Measurements from ENCODE around the gene KAT6B.
"Not testable (repeated sequence)": the region's sequence is repeated elsewhere in the genome, so short reads cannot be mapped to it uniquely, and the experiment has no call there.

KAT6B gene

GRCh38 chr10:75037171-75038153 is 211.1 kb downstream of the KAT6B start:
- no peak for DNase-seq (ENCODE audit: low read depth)

GRCh38 chr10:75038335-75038734 is 211.9 kb downstream of the KAT6B start:
- peak; percentile 20 for DNase-seq (ENCODE audit: low read depth)

GRCh38 chr10:75040576-75040975 is 214.2 kb downstream of the KAT6B start:
- DNase-seq (ENCODE audit: low read depth) = no peak

GRCh38 chr10:75042292-75042974 is 216.0 kb downstream of the KAT6B start:
- DNase-seq (ENCODE audit: low read depth) = peak; percentile 53

- no peak for DNase-seq (ENCODE audit: low read depth)
Observed at GRCh38 chr10:75043256-75044131, 217.1 kb downstream of the KAT6B start.

- DNase-seq (ENCODE audit: low read depth) = no peak
Observed at GRCh38 chr10:75048669-75049098, 222.3 kb downstream of the KAT6B start.

- no peak for DNase-seq (ENCODE audit: low read depth)
Observed at GRCh38 chr10:75049316-75050148, 223.1 kb downstream of the KAT6B start.

GRCh38 chr10:75050149-75050919 is 223.9 kb downstream of the KAT6B start:
- no peak for DNase-seq (ENCODE audit: low read depth)

- DNase-seq (ENCODE audit: low read depth) = no peak
Observed at GRCh38 chr10:75051308-75051707, 224.9 kb downstream of the KAT6B start.

- not testable (repeated sequence) for DNase-seq (ENCODE audit: low read depth)
Observed at GRCh38 chr10:75055896-75056406, 229.6 kb downstream of the KAT6B start.

- no peak for DNase-seq (ENCODE audit: low read depth)
Observed at GRCh38 chr10:75057680-75058079, 231.3 kb downstream of the KAT6B start.

- no peak for DNase-seq (ENCODE audit: low read depth)
Observed at GRCh38 chr10:75058161-75058560, 231.8 kb downstream of the KAT6B start.

GRCh38 chr10:75061709-75062505 is 235.5 kb downstream of the KAT6B start:
- no peak for DNase-seq (ENCODE audit: low read depth)

GRCh38 chr10:75062506-75063299 is 236.3 kb downstream of the KAT6B start:
- DNase-seq (ENCODE audit: low read depth) = no peak

GRCh38 chr10:75063461-75064230 is 237.2 kb downstream of the KAT6B start:
- DNase-seq (ENCODE audit: low read depth) = no peak

- DNase-seq (ENCODE audit: low read depth) = no peak
Observed at GRCh38 chr10:75065076-75065475, 238.7 kb downstream of the KAT6B start.

- no peak for DNase-seq (ENCODE audit: low read depth)
Observed at GRCh38 chr10:75066271-75066670, 239.9 kb downstream of the KAT6B start.

GRCh38 chr10:75067272-75067671 is 240.9 kb downstream of the KAT6B start:
- no peak for DNase-seq (ENCODE audit: low read depth)

Data from non-pigmented ciliary epithelial cell (primary cell).